Neural cell (in vitro differentiated cells): ENCODE results near the gene FBXO21.

Experiments used
- MXI1 ChIP-seq: fragments of 450-650 bp; conservative IDR thresholded peaks from 2 replicates; pipeline ENCODE4 v1.6.1; 2014; ENCODE audit warnings: antibody characterized with exemption, mild to moderate bottlenecking; ENCODE audit not compliant: poor library complexity, severe bottlenecking
- POLR2AphosphoS5 ChIP-seq: IDR thresholded peaks from 2 replicates; pipeline ENCODE4 v1.6.1; 2012
- SMC3 ChIP-seq: fragments of 450-650 bp; conservative IDR thresholded peaks from 2 replicates; pipeline ENCODE4 v1.6.1; 2014; ENCODE audit warnings: antibody characterized with exemption, mild to moderate bottlenecking, moderate library complexity; ENCODE audit not compliant: poor library complexity
- TF ChIP-seq, protein P1 (sequence below): fragments of 450-650 bp; IDR thresholded peaks from 2 replicates; pipeline ENCODE4 v1.5.1; 2014; ENCODE audit warnings: antibody characterized with exemption, mild to moderate bottlenecking, moderate library complexity; ENCODE audit not compliant: poor library complexity, severe bottlenecking

DNA sequence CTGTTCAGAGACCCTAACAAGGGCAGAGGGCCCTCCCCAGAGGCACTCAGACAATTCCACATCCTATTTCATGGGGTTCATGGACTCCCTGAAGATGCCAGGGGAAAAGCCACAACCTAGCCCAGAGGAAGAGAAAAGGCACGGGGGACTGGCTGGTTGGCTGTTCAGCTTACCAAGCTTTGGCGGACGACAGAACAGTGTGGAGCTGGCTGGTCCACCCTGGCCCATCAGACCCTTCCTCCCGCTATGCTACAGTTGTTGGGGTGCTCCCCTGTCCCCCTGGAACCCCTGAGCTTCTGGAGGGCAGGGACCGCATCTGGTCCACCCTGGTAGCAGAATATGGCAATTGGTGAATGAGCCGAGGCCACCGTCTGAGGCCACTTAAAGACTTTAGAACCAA, 97.4 kb downstream of the FBXO21 start:
- TF ChIP-seq, protein P1, sequence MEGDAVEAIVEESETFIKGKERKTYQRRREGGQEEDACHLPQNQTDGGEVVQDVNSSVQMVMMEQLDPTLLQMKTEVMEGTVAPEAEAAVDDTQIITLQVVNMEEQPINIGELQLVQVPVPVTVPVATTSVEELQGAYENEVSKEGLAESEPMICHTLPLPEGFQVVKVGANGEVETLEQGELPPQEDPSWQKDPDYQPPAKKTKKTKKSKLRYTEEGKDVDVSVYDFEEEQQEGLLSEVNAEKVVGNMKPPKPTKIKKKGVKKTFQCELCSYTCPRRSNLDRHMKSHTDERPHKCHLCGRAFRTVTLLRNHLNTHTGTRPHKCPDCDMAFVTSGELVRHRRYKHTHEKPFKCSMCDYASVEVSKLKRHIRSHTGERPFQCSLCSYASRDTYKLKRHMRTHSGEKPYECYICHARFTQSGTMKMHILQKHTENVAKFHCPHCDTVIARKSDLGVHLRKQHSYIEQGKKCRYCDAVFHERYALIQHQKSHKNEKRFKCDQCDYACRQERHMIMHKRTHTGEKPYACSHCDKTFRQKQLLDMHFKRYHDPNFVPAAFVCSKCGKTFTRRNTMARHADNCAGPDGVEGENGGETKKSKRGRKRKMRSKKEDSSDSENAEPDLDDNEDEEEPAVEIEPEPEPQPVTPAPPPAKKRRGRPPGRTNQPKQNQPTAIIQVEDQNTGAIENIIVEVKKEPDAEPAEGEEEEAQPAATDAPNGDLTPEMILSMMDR: no peak
- TF ChIP-seq POLR2AphosphoS5 (no peak), SMC3 (no peak), MXI1 (no peak)
